Inflammatory macrophage treated with lipopolysaccharide for 1 hour (primary cell): ENCODE data around the gene CCDC69.
"Not testable (repeated sequence)": the region's sequence is repeated elsewhere in the genome, so short reads cannot be mapped to it uniquely, and the experiment has no call there.

Experiments used
- DNase-seq, 2 donors: peaks; one replicate each; pipeline ENCODE4 v3.0.0-alpha.2; 2020 to 2022

Gene CCDC69

GRCh38 chr5:151245680-151246219 lies 21.9 kb upstream of the CCDC69 start:
- DNase-seq, result no peak

DNA sequence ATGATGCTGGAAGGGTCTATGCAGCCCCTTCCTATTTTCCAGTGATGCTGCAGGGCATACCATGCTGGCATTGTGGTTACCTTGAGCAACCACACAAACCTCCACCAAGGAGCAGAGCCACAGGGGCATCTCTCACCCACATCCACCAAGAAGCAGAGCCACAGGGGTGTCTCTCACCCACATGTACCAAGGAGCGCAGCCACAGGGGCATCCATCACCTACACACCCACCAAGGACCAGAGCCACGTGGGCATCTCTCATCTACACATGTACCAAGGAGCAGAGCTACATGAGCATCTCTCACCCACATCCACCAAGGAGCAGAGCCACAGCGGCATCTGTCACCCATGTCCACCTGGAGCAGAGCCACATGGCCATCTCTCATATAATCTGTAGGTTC lies 20.3 kb upstream of the CCDC69 start:
- DNase-seq, result no peak

DNA sequence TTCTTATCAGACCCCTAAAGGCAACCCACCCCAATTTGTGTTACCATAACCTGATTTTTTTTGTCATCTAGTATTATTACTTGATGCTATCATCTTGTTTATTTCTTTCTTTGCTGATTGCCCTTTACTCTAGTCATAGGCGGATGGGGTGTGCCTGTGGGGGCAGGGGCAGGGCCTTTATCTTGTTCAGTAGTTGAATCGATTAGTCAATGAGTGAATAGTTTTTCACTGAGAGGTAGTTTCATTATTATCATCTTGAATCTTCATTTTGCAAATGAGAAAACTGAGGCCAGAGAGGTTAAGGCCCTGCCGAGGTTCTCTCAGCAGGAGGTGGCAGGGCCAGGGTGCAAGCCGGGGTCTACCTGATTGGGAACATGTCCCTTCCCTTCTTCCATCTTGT lies 19.7 kb upstream of the CCDC69 start:
- no peak for DNase-seq

DNA sequence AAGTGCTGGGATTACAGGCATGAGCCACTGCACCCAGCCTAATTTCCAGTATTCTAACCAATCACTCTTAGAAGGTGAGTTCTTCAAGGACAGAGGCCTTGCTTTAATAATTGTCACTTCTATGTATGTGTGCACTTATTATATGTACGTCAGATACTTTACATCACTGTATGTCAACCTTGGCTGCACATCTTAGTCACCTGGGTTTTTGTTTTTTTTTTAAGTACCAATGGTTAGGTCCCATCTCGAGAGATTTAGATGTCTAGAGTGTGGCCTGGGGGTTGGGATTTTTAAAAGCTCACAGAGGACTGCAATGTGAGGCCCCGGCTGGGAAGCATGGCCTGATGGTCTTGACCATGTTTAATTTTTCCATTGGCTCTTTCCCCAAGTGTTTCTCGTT lies 19.2 kb upstream of the CCDC69 start:
- DNase-seq, result no peak

GRCh38 chr5:151240924-151241635 lies 17.2 kb upstream of the CCDC69 start:
- no peak for DNase-seq

- not testable (repeated sequence) for DNase-seq
These were observed 16.5 kb upstream of the CCDC69 start for GRCh38 chr5:151240268-151240835.

GRCh38 chr5:151239237-151239861 lies 15.5 kb upstream of the CCDC69 start:
- peak; percentile 42 to 92 for DNase-seq

GRCh38 chr5:151238303-151238741 lies 14.4 kb upstream of the CCDC69 start:
- no peak for DNase-seq

DNA sequence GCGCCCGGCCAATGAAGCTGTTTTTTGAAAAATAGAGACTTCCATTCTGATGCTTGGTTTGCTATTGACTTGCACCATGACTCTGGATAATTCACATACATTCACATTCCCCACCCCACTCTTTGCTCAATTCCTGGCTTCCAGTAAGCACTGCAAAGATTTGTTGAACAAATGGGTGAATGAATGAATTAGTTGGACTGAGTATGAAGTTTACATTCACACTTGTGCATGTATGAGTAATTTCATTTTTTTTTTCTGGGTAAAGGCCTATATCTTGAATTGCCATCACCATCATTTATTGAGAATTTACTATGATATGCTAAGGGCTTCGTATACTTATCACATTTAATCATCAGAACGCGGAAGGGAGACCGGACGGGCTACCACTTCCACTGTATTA lies 13.8 kb upstream of the CCDC69 start:
- DNase-seq, result no peak

DNA sequence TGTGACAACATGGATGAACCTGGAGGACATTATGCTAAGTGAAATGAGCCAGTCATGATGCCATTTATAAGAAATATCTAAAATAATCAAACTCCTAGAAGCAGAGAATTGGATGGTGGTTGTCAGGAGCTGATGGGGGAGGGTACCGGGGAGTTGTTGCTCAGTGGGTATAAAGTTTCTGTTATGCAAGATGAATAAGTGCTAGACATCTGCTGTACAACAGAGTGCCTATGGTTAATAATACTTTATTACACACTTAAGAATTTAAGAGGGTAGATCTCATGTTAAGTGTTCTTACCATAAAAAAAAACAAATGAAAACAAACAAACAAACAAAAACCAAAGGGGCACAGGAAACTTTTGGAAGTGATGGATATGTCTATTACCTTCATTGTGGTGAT lies 13.0 kb upstream of the CCDC69 start:
- DNase-seq, result no peak

DNA sequence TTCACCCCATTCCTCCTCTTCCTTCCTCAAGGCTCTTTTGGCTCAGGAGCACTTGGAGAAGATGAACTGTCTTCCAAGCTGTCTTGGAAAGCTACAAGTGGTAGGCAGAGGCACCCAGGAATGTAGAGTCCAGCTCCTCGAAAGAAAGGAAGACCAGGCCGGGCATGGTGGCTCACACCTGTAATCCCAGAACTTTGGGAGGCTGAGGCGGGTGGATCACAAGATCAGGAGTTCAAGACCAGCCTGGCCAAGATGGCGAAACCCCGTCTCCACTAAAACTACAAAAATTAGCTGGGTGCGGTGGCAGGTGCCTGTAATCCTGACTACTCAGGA lies 11.3 kb upstream of the CCDC69 start:
- DNase-seq, result not testable (repeated sequence)

DNA sequence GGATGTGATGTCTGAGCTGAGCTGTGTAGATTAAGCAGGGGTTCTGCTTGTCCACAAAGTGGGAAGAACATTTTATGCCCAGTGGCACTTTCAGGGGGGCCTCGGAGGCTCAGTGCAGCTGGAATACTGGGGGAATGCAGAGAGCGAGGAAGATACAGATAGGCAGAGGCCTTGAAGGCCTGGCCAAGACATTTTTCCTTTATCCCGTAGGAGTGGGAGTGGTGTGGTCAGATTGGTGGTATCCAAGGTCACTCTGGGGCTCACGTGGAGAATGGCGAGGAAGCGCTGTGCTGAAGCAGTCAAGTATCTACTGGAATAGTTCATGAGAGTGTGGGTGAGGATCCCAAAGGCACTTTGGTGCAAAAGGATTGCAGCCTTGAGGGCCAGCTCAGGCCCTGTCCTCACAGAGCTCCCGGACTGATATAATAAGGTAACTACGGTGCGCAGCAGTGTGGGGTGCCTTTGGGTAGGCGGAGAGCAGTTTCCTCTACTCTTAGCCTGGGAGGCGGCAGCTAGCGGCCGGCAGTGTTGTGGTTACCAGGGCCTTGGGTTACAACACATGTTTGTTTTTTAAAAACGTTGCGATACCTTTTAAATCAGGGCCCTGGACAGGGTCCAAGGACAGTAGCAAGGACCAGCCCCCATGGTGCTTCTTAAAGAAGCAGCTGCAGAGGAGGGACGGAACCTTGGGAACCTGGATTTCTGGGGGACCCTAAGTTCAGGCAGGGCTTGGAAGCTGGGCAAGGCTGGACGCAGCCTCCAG lies 10.8 kb upstream of the CCDC69 start:
- peak; percentile 58 to 65 for DNase-seq

DNA sequence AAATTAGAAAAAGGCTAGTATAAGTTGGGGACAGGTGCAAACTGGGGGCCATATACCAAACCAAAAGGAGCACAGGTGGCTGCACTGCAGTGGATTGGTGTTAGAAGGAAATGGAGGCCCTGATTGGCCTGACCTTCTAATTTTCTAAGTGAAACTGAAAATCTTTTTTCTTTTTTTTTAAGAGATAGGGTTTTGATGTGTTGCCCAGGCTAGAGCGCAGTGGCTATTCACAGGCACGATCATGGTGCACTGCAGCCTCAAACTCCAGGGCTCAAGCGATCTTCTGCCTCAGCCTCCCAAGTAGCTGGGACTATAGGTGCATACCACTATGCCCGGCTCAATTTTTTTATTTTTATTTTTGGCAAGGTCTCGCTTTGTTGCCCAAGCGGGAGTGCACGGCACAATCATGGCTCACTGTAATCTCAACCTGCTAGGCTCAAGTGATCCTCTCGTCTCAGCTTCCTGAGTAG lies 9.8 kb upstream of the CCDC69 start:
- DNase-seq, result no peak

DNA sequence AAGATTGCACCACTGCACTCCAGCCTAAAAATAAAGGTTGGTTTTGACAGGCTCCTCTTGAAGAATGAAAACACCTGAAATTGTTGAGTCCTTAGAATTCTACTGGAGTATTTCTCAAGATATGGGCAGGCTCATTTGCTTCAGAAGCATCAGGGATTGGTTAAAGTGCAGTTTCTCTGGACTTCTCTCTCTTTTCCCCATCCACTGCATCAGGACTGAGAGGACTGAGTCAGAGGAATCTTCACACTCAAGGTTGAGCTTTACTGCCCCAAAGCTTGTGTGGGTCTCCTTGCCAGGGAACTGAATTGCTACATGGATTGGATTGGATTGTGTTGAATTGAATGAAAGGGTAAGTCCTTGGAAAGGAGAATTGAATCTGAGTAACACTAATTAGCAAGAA lies 7.5 kb upstream of the CCDC69 start:
- DNase-seq, result no peak

DNA sequence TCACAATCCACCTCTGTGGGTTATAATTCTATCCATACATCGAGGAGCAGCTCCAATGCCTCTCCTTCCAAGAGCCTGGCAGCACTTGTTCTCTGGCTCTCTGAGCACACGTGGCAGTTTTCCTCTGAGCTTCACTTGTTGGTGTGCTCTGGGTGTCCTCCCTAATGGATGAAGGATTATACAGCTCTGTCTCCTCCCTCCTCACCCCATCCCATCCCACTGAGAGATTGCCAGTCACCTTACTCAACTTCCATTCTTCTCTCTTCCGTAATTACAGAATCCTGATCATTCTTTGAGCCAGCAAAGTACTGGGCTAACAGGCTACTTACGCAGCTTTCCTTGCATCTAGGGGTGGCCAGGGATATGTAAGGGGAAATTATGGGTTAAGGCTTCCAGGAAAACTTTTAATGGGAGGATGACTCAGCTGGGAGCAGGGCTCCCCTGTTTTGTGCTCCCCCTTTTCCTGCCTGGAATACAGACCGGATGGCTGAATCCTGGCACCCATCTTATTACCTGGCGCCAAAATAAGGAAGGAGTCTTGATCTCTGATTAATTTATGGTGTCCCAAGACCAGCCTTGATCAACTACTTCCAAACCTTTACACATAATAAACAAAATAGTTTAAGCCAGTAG lies 6.3 kb upstream of the CCDC69 start:
- no peak for DNase-seq

DNA sequence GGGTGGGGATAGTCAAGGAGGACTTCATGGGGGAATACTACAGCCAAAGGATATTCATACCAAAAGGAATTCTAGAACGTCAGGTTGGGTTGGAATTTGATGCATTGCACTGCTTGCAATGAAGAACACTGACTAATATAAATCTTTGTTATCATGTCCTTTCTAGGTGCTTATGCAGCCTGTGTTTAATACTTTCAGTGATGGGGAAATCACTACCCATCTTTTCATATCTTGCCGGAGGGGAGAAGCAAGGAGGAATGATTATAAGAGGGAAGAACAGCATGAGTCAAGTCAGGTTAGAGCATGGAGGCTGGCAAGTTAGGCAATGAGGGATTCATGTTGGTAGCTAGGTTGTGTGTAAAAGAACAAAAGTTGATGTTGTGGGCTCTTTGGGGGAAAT lies 5.1 kb upstream of the CCDC69 start:
- no peak for DNase-seq

DNA sequence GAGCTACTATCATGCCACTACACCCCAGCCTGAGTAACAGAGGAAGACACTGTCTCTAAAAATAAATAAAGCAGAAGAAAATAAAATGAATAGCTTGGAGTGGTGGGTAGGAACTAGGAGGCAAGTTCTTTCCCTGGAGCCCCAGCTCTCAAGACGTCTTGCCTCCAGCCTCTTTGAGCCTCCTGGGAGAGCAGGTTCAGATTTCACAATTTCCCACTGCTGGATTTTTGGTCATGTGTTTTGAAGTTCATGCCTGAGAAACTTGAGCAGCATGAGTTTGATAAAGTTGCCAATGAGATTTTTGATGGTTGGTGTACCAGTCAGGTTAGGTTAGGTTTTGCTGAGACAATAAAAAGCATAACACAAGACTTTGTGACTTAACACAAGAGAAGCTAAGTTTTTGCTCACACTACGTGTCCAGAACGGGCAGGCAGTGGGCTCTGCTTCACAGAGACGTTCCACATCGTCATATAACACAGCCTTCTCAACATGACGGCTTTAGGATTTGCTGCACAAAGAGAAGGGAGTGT lies 4.1 kb upstream of the CCDC69 start:
- DNase-seq, result no peak

DNA sequence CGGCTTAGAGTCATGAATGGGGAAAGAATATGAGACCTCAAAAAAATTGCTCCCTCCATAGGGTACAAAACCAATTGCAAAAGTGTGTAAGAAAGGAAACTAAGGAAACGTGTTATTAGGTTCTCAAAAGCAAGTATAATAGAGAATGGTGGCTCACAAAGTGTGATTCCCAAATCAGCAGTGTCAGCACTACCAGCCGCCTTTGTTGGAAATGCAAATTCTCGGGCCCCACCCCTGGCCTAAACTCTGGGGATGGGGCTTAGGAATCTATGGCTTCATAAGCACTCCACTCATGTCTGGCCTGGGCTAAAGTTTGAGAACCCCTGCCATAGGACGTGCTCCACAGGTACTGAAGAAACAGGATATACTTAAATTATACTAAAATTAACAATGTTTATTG lies 1.6 kb upstream of the CCDC69 start:
- DNase-seq, result no peak

DNA sequence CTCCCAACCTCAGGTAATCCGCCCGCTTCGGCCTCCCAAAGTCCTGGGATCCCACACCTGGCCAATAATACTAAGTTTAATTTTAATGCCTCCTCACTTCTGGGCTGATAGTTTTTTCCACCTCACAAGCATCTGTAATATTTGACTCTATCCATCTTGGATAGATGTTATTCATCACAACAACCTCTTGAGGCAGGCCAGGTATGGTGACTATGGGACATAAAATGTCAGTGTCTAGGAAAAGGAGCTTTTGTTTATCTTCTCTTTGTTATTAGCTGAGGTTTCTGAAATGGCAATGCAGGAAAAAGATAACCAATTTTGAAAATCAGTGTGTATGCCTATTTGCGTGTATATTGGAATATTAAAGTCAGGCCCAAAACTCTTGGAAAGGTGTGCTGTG lies 1.2 kb upstream of the CCDC69 start:
- no peak for DNase-seq

GRCh38 chr5:151224372-151224771 lies 480 bp upstream of the CCDC69 start:
- DNase-seq, result no peak

GRCh38 chr5:151222790-151223446 lies 974 bp downstream of the CCDC69 start:
- no peak for DNase-seq
